A549 (cell line): ENCODE results near the gene NGRN.

Experiments
- BHLHE40 ChIP-seq: IDR thresholded peaks from 2 replicates; pipeline ENCODE4 v1.6.1; 2012; ENCODE audit warnings: low read depth, low read length, inconsistent platforms
- CEBPB ChIP-seq, 2 experiments: fragments of >200 bp in 1 of 2; sonication (Bioruptor Twin) in 1 of 2; formaldehyde crosslinking in 1 of 2; IDR thresholded peaks; 2 replicates each; pipeline ENCODE4 v1.6.1; 2012 to 2016
- ESRRA ChIP-seq: fragments of 150-350 bp; IDR thresholded peaks from 2 replicates; pipeline ENCODE4 v1.6.1; 2014; ENCODE audit warnings: mild to moderate bottlenecking, low read length, borderline replicate concordance
- FOSL2 ChIP-seq, 2 experiments: fragments of 450-650 bp in 1 of 2; fragments of >200 bp in 1 of 2; sonication (Bioruptor Twin) in 1 of 2; formaldehyde crosslinking; IDR thresholded peaks; 2 replicates each; pipeline versions ENCODE4 v1.5.0 to v1.6.1; 2016 to 2020; ENCODE audit warnings: mild to moderate bottlenecking in 1 of 2, moderate library complexity in 1 of 2
- HDAC2 ChIP-seq: fragments of 200-600 bp; sonication (generic); IDR thresholded peaks from 2 replicates; pipeline ENCODE4 v1.6.1; 2016
- TF ChIP-seq, protein P1 (sequence below): fragments of 250-450 bp; sonication (Bioruptor Pico); IDR thresholded peaks from 2 replicates; pipeline ENCODE4 v1.5.0; 2021; ENCODE audit warnings: mild to moderate bottlenecking, moderate library complexity, borderline replicate concordance
- TF ChIP-seq, protein P2 (sequence below): fragments of >200 bp; sonication (Bioruptor Twin); formaldehyde crosslinking; IDR thresholded peaks from 3 replicates; pipeline ENCODE4 v1.5.1; 2016
- TF ChIP-seq, protein P3 (sequence below): fragments of 450-650 bp; IDR thresholded peaks from 2 replicates; pipeline ENCODE4 v1.6.1; 2014; ENCODE audit warnings: antibody characterized with exemption

GRCh38 chr15:90232196-90232595, 33.3 kb upstream of the NGRN start:
- TF ChIP-seq HDAC2 (no peak), BHLHE40 (no peak), ESRRA (no peak), FOSL2 (IDR thresholded peaks at IDR 0.05) (no peak), FOSL2 (CRISPR knock-in tag; IDR thresholded peaks at IDR 0.05) (no peak), CEBPB (IDR thresholded peaks at IDR 0.05) (no peak)
- TF ChIP-seq, protein P1, sequence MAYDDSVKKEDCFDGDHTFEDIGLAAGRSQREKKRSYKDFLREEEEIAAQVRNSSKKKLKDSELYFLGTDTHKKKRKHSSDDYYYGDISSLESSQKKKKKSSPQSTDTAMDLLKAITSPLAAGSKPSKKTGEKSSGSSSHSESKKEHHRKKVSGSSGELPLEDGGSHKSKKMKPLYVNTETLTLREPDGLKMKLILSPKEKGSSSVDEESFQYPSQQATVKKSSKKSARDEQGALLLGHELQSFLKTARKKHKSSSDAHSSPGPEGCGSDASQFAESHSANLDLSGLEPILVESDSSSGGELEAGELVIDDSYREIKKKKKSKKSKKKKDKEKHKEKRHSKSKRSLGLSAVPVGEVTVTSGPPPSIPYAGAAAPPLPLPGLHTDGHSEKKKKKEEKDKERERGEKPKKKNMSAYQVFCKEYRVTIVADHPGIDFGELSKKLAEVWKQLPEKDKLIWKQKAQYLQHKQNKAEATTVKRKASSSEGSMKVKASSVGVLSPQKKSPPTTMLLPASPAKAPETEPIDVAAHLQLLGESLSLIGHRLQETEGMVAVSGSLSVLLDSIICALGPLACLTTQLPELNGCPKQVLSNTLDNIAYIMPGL (CRISPR knock-in tag): no peak
- TF ChIP-seq, protein P2, sequence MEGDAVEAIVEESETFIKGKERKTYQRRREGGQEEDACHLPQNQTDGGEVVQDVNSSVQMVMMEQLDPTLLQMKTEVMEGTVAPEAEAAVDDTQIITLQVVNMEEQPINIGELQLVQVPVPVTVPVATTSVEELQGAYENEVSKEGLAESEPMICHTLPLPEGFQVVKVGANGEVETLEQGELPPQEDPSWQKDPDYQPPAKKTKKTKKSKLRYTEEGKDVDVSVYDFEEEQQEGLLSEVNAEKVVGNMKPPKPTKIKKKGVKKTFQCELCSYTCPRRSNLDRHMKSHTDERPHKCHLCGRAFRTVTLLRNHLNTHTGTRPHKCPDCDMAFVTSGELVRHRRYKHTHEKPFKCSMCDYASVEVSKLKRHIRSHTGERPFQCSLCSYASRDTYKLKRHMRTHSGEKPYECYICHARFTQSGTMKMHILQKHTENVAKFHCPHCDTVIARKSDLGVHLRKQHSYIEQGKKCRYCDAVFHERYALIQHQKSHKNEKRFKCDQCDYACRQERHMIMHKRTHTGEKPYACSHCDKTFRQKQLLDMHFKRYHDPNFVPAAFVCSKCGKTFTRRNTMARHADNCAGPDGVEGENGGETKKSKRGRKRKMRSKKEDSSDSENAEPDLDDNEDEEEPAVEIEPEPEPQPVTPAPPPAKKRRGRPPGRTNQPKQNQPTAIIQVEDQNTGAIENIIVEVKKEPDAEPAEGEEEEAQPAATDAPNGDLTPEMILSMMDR: no peak
- TF ChIP-seq, protein P3, sequence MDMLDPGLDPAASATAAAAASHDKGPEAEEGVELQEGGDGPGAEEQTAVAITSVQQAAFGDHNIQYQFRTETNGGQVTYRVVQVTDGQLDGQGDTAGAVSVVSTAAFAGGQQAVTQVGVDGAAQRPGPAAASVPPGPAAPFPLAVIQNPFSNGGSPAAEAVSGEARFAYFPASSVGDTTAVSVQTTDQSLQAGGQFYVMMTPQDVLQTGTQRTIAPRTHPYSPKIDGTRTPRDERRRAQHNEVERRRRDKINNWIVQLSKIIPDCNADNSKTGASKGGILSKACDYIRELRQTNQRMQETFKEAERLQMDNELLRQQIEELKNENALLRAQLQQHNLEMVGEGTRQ: no peak
